Measurements from ENCODE around the gene HOXB6. TPM values are rescaled to one million over a fixed set of nuclear protein-coding genes. Genes with fewer than 3 reads are reported as not detected.

HOXB6 gene
- total RNA-seq, 1 experiment from 2014 or later = 196 TPM

DNA sequence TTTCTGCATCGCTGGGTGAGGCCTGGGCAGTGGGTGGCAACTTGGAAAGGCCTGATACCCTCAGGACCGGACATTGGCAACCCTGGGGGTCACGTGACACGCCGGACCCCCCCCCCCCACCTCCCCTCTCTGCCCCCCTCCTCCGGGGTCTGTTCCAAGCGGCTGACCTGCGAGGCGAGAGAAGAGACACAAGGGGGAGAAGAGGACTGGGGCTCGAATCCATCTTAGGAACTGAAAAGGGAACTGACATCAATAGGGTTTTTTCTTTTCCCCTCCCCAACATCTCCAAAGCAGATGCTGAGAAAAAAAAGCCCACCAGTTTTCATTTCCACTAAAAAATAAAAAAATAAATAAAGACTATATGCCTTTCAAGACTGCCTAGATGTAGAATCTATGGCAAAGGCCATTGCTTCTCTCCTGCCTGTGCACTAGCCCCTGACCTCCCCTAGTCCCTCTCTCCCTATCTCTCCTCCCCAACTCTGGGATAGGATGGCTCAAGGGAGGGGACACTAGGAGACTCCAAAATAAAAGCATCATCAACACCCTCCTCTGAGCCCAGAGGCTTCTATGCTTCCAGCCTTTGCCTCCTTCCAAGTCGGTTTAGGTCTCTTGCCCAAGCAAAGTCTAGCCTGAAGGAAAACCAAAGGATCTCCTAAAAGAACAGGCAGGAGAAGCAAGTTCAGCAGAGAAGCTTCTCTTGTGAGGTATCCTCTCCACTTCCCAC lies 52.2 kb downstream of the HOXB6 start:
- Histone ChIP-seq H3K27ac (ENCODE audit: low read length) (peak overlapping the region; percentile 99), H3K27me3 (ENCODE audit: control insufficient read depth, insufficient read depth, low read length) (no peaks in the 10 kb centered on the region)

DNA sequence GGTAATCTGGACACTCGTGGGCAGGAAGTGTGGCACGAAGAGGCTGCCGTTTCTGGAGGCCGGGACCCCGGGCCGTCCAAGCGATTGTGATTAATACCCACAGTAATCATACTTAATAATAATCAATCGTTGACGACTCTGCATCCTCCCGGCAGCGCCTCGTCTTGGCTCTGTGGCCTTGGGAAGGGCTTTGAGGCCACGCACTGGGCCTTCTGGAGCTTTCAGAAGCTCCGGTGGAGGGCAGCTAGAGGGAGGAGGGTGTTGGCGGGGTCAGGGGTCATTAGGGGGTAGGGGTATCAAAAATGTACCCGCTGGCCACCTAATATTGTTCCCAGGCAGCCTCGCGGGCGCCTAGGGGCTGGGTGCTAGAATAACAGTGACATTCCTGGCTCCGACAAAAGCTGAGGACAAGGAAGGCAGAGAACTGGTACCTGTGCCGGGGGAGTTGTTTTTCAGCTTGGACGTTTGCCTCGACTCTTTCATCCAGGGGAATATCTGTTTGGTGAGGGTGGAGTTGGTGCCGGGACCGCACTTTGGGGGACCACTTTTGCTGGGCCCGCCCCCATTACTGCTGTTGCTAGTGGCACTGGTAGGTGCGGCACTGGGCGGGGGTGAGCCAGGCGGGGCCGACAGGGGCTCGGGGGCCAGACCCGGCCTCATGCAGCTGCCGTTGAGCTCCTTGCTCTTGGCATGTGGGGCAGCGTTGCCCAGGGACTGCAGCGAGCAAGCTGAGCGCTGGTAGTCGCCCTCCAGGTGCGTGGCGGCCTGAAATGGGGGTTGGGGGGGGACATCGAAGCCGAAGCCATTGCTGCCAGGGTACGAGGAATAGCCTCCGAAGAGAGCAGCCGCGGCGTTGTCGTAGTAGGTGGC lies 53.0 kb downstream of the HOXB6 start:
- no TSS peak for BruUV-seq (replicated peaks)
- ATAC-seq = no peak
- Histone ChIP-seq H3K9me3 (ENCODE audit: control insufficient read depth, insufficient read depth, low read depth, low read length) (no peaks in the 10 kb centered on the region), H3K27ac (ENCODE audit: low read length) (peak overlapping the region; percentile 91), H3K4me3 (ENCODE audit: low read depth in 2 of 2, low read length in 2 of 2) (no peak overlapping the region), H3K27me3 (ENCODE audit: control insufficient read depth, insufficient read depth, low read length) (no peaks in the 10 kb centered on the region), H3K4me1 (ENCODE audit: control insufficient read depth, insufficient read depth, low read length) (peaks cover 79% of the 10 kb centered on the region), H3K36me3 (ENCODE audit: control insufficient read depth, insufficient read depth, low read length) (peaks cover 26% of the 10 kb centered on the region)
- intact Hi-C loops (cut with micrococcal nuclease; ENCODE audit: unreplicated experiment) (no loop called here), in situ Hi-C loops (cut with HindIII; ENCODE audit: low pct_unique_long_range_greater_than_20kb, low sequenced_read_pairs) (no loop called here)
- DNase-seq (ENCODE audit: low read depth, low spot score) = no peak
- ChIA-PET CTCF (interaction anchor here (0.7 to 0.9 kb wide), 3 partner anchors 11 to 51 kb away, joined by 3 to 4 read pairs (median 3); no protein-coding TSS in a partner anchor), POLR2A (no interaction called here)
- TF ChIP-seq SIN3A (IDR thresholded peaks at IDR 0.05; ENCODE audit: borderline replicate concordance, insufficient read depth, low read depth, low read length) (0 out of 2 replicates have a peak, but pooled peaks have one; percentile 26), TCF7L2 (IDR thresholded peaks at IDR 0.05; ENCODE audit: low read depth, low read length) (no peak), POLR2AphosphoS5 (IDR thresholded peaks at IDR 0.05; ENCODE audit: low read depth, low read length) (peak; percentile 31)
- TF ChIP-seq, protein P1, sequence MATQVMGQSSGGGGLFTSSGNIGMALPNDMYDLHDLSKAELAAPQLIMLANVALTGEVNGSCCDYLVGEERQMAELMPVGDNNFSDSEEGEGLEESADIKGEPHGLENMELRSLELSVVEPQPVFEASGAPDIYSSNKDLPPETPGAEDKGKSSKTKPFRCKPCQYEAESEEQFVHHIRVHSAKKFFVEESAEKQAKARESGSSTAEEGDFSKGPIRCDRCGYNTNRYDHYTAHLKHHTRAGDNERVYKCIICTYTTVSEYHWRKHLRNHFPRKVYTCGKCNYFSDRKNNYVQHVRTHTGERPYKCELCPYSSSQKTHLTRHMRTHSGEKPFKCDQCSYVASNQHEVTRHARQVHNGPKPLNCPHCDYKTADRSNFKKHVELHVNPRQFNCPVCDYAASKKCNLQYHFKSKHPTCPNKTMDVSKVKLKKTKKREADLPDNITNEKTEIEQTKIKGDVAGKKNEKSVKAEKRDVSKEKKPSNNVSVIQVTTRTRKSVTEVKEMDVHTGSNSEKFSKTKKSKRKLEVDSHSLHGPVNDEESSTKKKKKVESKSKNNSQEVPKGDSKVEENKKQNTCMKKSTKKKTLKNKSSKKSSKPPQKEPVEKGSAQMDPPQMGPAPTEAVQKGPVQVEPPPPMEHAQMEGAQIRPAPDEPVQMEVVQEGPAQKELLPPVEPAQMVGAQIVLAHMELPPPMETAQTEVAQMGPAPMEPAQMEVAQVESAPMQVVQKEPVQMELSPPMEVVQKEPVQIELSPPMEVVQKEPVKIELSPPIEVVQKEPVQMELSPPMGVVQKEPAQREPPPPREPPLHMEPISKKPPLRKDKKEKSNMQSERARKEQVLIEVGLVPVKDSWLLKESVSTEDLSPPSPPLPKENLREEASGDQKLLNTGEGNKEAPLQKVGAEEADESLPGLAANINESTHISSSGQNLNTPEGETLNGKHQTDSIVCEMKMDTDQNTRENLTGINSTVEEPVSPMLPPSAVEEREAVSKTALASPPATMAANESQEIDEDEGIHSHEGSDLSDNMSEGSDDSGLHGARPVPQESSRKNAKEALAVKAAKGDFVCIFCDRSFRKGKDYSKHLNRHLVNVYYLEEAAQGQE (IDR thresholded peaks at IDR 0.05; ENCODE audit: insufficient read depth in 1 of 2, low read depth in 2 of 2, low read length in 1 of 2) = 0 out of 4 replicates have a peak, but pooled peaks of 1 of the 2 experiments have one; percentile 41
- TF ChIP-seq, protein P2, sequence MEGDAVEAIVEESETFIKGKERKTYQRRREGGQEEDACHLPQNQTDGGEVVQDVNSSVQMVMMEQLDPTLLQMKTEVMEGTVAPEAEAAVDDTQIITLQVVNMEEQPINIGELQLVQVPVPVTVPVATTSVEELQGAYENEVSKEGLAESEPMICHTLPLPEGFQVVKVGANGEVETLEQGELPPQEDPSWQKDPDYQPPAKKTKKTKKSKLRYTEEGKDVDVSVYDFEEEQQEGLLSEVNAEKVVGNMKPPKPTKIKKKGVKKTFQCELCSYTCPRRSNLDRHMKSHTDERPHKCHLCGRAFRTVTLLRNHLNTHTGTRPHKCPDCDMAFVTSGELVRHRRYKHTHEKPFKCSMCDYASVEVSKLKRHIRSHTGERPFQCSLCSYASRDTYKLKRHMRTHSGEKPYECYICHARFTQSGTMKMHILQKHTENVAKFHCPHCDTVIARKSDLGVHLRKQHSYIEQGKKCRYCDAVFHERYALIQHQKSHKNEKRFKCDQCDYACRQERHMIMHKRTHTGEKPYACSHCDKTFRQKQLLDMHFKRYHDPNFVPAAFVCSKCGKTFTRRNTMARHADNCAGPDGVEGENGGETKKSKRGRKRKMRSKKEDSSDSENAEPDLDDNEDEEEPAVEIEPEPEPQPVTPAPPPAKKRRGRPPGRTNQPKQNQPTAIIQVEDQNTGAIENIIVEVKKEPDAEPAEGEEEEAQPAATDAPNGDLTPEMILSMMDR (IDR thresholded peaks at IDR 0.05) = no peak

More for the DNA sequence above, 52.2 kb downstream of the HOXB6 start:
- DNase-seq (ENCODE audit: low read depth, low spot score) (no peak), ATAC-seq (peak; percentile 35)
- Histone ChIP-seq H3K36me3 (ENCODE audit: control insufficient read depth, insufficient read depth, low read length) (peaks cover 26% of the 10 kb centered on the region), H3K9me3 (ENCODE audit: control insufficient read depth, insufficient read depth, low read depth, low read length) (no peaks in the 10 kb centered on the region), H3K4me3 (ENCODE audit: low read depth in 2 of 2, low read length in 2 of 2) (peak overlapping the region; percentile 52 to 61), H3K4me1 (ENCODE audit: control insufficient read depth, insufficient read depth, low read length) (peaks cover 79% of the 10 kb centered on the region)
- ChIA-PET POLR2A (interaction anchor here (0.7 kb wide), 1 partner anchor 15 kb away, joined by 3 read pairs; no protein-coding TSS in a partner anchor), CTCF (interaction anchor here (0.7 to 0.9 kb wide), 2 partner anchors 10 to 52 kb away, joined by 3 to 4 read pairs; no protein-coding TSS in a partner anchor)
- BruUV-seq (replicated peaks) = no TSS peak
- in situ Hi-C loops (cut with HindIII; ENCODE audit: low pct_unique_long_range_greater_than_20kb, low sequenced_read_pairs) = no loop called here
- TF ChIP-seq, protein P1 (IDR thresholded peaks at IDR 0.05; ENCODE audit: insufficient read depth in 1 of 2, low read depth in 2 of 2, low read length in 1 of 2) = no peak
- TF ChIP-seq, protein P2 (IDR thresholded peaks at IDR 0.05) = no peak; the same call in 1 of the 2 replicates
- peak; percentile 80 for TF ChIP-seq POLR2AphosphoS5 (IDR thresholded peaks at IDR 0.05; ENCODE audit: low read depth, low read length)
- TF ChIP-seq TCF7L2 (IDR thresholded peaks at IDR 0.05; ENCODE audit: low read depth, low read length) = no peak
- TF ChIP-seq SIN3A (IDR thresholded peaks at IDR 0.05; ENCODE audit: borderline replicate concordance, insufficient read depth, low read depth, low read length) = no peak
- intact Hi-C loops (cut with micrococcal nuclease; ENCODE audit: unreplicated experiment) = no loop called here
